PC-9 (cell line): Measurements from ENCODE around the gene SEMA4F.

Source experiments
- EZH2 ChIP-seq: fragments of 200-600 bp; sonication (generic); IDR thresholded peaks from 2 replicates; pipeline ENCODE4 v1.8.0; 2017; ENCODE audit warnings: antibody characterized with exemption, low read depth
- TF ChIP-seq, protein P1 (sequence below): fragments of 200-600 bp; sonication (generic); conservative IDR thresholded peaks from 2 replicates; pipeline ENCODE4 v1.6.1; 2017; ENCODE audit warnings: mixed run types, antibody characterized with exemption, mild to moderate bottlenecking, moderate library complexity

- TF ChIP-seq, protein P1, sequence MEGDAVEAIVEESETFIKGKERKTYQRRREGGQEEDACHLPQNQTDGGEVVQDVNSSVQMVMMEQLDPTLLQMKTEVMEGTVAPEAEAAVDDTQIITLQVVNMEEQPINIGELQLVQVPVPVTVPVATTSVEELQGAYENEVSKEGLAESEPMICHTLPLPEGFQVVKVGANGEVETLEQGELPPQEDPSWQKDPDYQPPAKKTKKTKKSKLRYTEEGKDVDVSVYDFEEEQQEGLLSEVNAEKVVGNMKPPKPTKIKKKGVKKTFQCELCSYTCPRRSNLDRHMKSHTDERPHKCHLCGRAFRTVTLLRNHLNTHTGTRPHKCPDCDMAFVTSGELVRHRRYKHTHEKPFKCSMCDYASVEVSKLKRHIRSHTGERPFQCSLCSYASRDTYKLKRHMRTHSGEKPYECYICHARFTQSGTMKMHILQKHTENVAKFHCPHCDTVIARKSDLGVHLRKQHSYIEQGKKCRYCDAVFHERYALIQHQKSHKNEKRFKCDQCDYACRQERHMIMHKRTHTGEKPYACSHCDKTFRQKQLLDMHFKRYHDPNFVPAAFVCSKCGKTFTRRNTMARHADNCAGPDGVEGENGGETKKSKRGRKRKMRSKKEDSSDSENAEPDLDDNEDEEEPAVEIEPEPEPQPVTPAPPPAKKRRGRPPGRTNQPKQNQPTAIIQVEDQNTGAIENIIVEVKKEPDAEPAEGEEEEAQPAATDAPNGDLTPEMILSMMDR = no peak
- no peak for TF ChIP-seq EZH2
Observed at GRCh38 chr2:74715880-74716279, 61.8 kb downstream of the SEMA4F start.
